ENCODE results near the gene SOX11.

SOX11 gene

DNA sequence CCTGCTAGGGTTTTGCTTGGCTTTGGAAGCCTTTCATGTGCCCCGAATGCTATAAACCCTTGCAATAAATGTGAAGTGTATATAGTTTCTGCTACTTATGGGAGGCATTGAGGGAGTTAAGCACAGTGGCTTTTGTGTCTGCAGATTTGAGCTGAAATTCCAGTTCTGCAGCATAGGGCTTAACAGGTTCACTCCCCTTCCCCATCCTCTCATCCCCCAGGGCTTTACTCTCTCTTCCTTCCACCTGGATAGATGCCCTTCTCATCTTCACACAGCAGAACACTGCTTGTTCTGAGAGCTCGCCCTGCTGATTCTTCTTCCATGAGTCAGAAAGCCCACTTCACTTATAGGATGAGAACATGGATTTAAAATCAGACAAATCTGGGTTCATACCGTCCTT is 37.2 kb downstream of the SOX11 start:
- TF ChIP-seq TARDBP (IDR thresholded peaks at IDR 0.05) (no peak), SP1 (IDR thresholded peaks at IDR 0.05) (no peak), CTBP1 (IDR thresholded peaks at IDR 0.05; ENCODE audit: borderline replicate concordance) (no peak), ARNT (IDR thresholded peaks at IDR 0.05) (no peak), FOXM1 (IDR thresholded peaks at IDR 0.05; ENCODE audit: borderline replicate concordance) (no peak), HDGF (IDR thresholded peaks at IDR 0.05; ENCODE audit: borderline replicate concordance) (no peak), NFRKB (IDR thresholded peaks at IDR 0.05) (no peak), FOXA1 (IDR thresholded peaks at IDR 0.05) (no peak), ELF4 (IDR thresholded peaks at IDR 0.05) (no peak), ZNF384 (IDR thresholded peaks at IDR 0.05) (no peak), PKNOX1 (IDR thresholded peaks at IDR 0.05) (no peak), FOXK2 (IDR thresholded peaks at IDR 0.05) (no peak), BHLHE40 (IDR thresholded peaks at IDR 0.05; ENCODE audit: borderline replicate concordance) (no peak), LEF1 (IDR thresholded peaks at IDR 0.05; ENCODE audit: borderline replicate concordance) (no peak), SUZ12 (IDR thresholded peaks at IDR 0.05) (no peak)
- no peak for DNase-seq (ENCODE audit: extremely low spot score)
- ChIA-PET CTCF (no interaction called here), POLR2A (no interaction called here)

- TF ChIP-seq SP1 (IDR thresholded peaks at IDR 0.05): no peak
- TF ChIP-seq ZNF384 (IDR thresholded peaks at IDR 0.05): no peak
- TF ChIP-seq SUZ12 (IDR thresholded peaks at IDR 0.05): no peak
- TF ChIP-seq NFRKB (IDR thresholded peaks at IDR 0.05): no peak
- no peak for TF ChIP-seq BHLHE40 (IDR thresholded peaks at IDR 0.05; ENCODE audit: borderline replicate concordance)
- TF ChIP-seq FOXK2 (IDR thresholded peaks at IDR 0.05): no peak
- ChIA-PET CTCF (no interaction called here), POLR2A (no interaction called here)
- no peak for DNase-seq (ENCODE audit: extremely low spot score)
Measured at GRCh38 chr2:5730386-5730785, 38.2 kb downstream of the SOX11 start.

DNA sequence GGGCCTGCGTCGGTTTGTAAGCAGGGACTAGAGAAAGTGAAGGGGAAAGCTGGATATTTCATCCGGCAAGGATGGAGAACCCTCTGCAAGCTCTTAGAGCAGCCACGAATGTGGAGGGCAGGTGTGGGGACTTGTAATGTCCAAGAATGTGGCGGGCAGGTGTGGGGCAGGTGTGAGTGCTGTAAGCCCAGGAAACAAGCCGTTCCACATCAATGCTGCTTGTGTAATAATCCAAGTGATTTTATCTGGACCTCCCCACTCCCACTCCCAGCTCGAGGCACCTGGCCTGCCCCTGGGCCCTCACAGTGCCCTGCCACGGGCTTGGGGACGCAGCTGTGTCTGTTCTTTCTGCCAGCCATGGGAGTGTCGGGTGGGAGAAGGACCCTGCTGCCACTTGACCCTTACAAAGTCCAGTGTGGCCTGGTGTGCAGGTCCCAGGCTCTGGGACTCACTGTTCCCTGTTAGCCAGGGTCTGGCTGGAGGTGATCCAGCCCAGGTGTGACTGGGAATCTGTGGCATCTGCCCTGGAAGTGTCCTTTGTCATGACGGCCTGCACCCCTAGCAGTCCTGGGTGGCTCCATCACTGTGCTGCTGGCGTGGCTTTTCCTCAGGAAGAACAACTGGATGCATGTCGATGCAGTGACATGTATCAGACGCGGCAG is 42.8 kb downstream of the SOX11 start:
- TF ChIP-seq SP1 (IDR thresholded peaks at IDR 0.05): no peak
- no peak for TF ChIP-seq HDGF (IDR thresholded peaks at IDR 0.05; ENCODE audit: borderline replicate concordance)
- ChIA-PET CTCF (no interaction called here), POLR2A (no interaction called here)
- no peak for DNase-seq (ENCODE audit: extremely low spot score)

DNA sequence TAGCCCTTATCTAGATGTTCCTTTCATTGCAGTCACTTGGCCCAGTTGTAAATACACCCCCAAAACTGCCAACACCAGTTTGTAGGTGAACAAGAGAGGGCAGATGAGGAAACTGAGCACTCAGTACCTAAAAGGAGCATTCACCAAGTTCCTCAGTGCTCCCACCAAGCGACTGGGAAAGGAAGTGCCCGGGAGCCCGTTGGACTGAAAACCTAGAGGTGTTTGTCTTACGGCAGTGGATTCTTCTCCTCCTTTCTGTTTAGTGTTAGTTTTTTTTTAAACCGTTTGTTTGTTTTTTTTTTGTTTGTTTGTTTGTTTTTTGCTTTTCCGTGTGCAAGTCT is 43.3 kb downstream of the SOX11 start:
- POLR2A ChIA-PET: no interaction called here
- CTCF ChIA-PET: no interaction called here
- TF ChIP-seq ZNF384 (IDR thresholded peaks at IDR 0.05) (no peak), FOXM1 (IDR thresholded peaks at IDR 0.05; ENCODE audit: borderline replicate concordance) (no peak), BHLHE40 (IDR thresholded peaks at IDR 0.05; ENCODE audit: borderline replicate concordance) (no peak), SP1 (IDR thresholded peaks at IDR 0.05) (no peak), SUZ12 (IDR thresholded peaks at IDR 0.05) (no peak), ARNT (IDR thresholded peaks at IDR 0.05) (no peak), FOXA1 (IDR thresholded peaks at IDR 0.05) (no peak), CTBP1 (IDR thresholded peaks at IDR 0.05; ENCODE audit: borderline replicate concordance) (no peak), NFRKB (IDR thresholded peaks at IDR 0.05) (no peak), ELF4 (IDR thresholded peaks at IDR 0.05) (no peak)
- DNase-seq (ENCODE audit: extremely low spot score): no peak

DNA sequence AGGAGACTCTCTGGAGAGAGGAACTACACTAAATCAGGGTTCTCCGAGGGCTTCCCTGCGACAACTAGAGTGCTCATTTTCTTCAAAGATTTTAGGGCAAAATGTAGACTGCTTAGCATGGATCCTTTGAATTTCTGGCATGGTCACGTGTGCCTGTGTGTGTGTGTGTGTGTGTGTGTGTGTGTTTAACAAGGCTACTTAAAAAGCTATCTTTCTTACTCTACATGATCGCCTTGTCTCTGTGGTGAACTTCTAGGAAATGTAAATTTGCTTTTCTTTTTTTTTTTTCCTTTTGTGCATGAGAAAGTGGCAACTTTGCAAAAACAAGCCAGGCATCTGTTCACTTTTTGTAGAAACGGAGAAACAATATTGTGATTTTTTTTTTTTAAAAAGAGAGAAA is 43.9 kb downstream of the SOX11 start:
- POLR2A ChIA-PET: no interaction called here
- CTCF ChIA-PET: no interaction called here
- TF ChIP-seq TARDBP (IDR thresholded peaks at IDR 0.05) (no peak), ZNF384 (IDR thresholded peaks at IDR 0.05) (no peak), FOXA1 (IDR thresholded peaks at IDR 0.05) (no peak), BHLHE40 (IDR thresholded peaks at IDR 0.05; ENCODE audit: borderline replicate concordance) (no peak), NFRKB (IDR thresholded peaks at IDR 0.05) (no peak), SUZ12 (IDR thresholded peaks at IDR 0.05) (no peak), FOXM1 (IDR thresholded peaks at IDR 0.05; ENCODE audit: borderline replicate concordance) (no peak), L3MBTL2 (conservative IDR thresholded peaks at IDR 0.05) (no peak), ELF4 (IDR thresholded peaks at IDR 0.05) (no peak), PKNOX1 (IDR thresholded peaks at IDR 0.05) (no peak)
- DNase-seq (ENCODE audit: extremely low spot score): no peak

DNA sequence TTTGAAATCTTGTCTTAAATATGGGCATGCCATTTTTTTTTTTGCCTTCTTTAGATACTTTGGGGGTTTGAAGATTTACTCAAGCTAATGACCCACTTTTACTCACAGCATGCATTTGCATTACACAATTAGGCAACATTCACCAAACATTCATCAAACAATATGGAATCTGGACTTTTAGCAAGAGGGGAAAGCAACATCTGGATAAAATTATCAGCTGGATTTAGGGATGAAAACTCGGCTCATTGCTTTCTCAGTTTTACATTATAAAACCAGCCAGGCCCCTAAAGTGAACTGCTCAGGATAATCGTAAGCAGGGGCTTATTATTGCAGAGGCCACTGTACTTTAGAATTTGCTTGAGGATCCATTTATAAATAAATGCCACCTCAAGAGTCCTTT is 44.7 kb downstream of the SOX11 start:
- ChIA-PET CTCF (no interaction called here), POLR2A (no interaction called here)
- DNase-seq (ENCODE audit: extremely low spot score): no peak
- TF ChIP-seq CTBP1 (IDR thresholded peaks at IDR 0.05; ENCODE audit: borderline replicate concordance) (no peak), PKNOX1 (IDR thresholded peaks at IDR 0.05) (no peak), HDGF (IDR thresholded peaks at IDR 0.05; ENCODE audit: borderline replicate concordance) (no peak), TARDBP (IDR thresholded peaks at IDR 0.05) (no peak), SP1 (IDR thresholded peaks at IDR 0.05) (no peak), ARNT (IDR thresholded peaks at IDR 0.05) (no peak), FOXK2 (IDR thresholded peaks at IDR 0.05) (no peak), BHLHE40 (IDR thresholded peaks at IDR 0.05; ENCODE audit: borderline replicate concordance) (no peak)

DNA sequence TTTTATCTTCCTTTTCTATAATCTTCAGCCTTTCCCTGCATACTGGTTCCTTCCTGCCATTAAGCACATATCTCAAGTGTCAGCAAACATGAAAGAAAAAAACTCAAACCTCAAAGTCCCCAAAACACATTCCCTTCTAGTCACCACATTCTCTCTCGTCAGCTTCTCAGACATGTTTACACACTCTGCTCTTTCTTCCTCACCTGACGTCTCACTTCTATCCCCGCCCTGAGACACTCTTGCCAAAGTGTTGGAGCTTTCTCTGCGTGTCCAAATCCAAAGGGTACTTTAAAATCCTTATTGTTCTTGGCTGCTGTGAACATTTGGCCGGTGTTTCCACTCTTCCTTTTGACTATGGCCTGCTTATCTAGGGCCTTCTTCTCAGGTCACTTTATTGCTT is 47.9 kb downstream of the SOX11 start:
- DNase-seq (ENCODE audit: extremely low spot score): no peak
- POLR2A ChIA-PET: no interaction called here
- TF ChIP-seq HDGF (IDR thresholded peaks at IDR 0.05; ENCODE audit: borderline replicate concordance) (no peak), CTBP1 (IDR thresholded peaks at IDR 0.05; ENCODE audit: borderline replicate concordance) (no peak), TARDBP (IDR thresholded peaks at IDR 0.05) (no peak), PKNOX1 (IDR thresholded peaks at IDR 0.05) (no peak), L3MBTL2 (conservative IDR thresholded peaks at IDR 0.05) (no peak), SP1 (IDR thresholded peaks at IDR 0.05) (no peak), ZNF384 (IDR thresholded peaks at IDR 0.05) (no peak), FOXM1 (IDR thresholded peaks at IDR 0.05; ENCODE audit: borderline replicate concordance) (no peak), FOXA1 (IDR thresholded peaks at IDR 0.05) (no peak), ARNT (IDR thresholded peaks at IDR 0.05) (no peak), BHLHE40 (IDR thresholded peaks at IDR 0.05; ENCODE audit: borderline replicate concordance) (no peak), NFRKB (IDR thresholded peaks at IDR 0.05) (no peak), LEF1 (IDR thresholded peaks at IDR 0.05; ENCODE audit: borderline replicate concordance) (no peak), SUZ12 (IDR thresholded peaks at IDR 0.05) (no peak), ELF4 (IDR thresholded peaks at IDR 0.05) (no peak)
- CTCF ChIA-PET: no interaction called here
